ENCODE data around the gene CTSH. TPM values are rescaled to one million over a fixed set of nuclear protein-coding genes. Genes with fewer than 3 reads are reported as not detected.

CTSH gene
- total and polyA plus RNA-seq, 2 of the 13 experiments (the other 11 are each of a cell fraction or from before 2014, with no cell fraction given): 265 to 653 TPM

GRCh38 chr15:78898540-78898939 is 46.3 kb downstream of the CTSH start:
- Histone ChIP-seq H3K4me3 (replicated peaks in 1 of 3; ENCODE audit: insufficient read depth in 1 of 3, low read depth in 2 of 3, low read length in 3 of 3) (no peak overlapping the region), H3K36me3 (replicated peaks in 1 of 2; ENCODE audit: control insufficient read depth in 1 of 2, insufficient read depth in 2 of 2, low read length in 2 of 2) (peaks cover 3 to 76% of the 10 kb centered on the region in 2 experiments), H3K9ac (ENCODE audit: insufficient read depth, low read depth, low read length) (no peak overlapping the region), H3K27me3 (ENCODE audit: control insufficient read depth in 1 of 2, insufficient read depth in 2 of 2, low read length in 2 of 2) (no peaks in the 10 kb centered on the region), H2AFZ (ENCODE audit: low read length) (no peak overlapping the region), H3K9me3 (ENCODE audit: low read length) (no peaks in the 10 kb centered on the region), H3K4me1 (ENCODE audit: insufficient read depth, low read length) (no peaks in the 10 kb centered on the region), H3K79me2 (ENCODE audit: insufficient read depth, low read length) (peaks cover 2% of the 10 kb centered on the region), H4K20me1 (ENCODE audit: insufficient read depth, low read length) (peaks cover 20% of the 10 kb centered on the region), H3K27ac (ENCODE audit: extremely low read length, insufficient read depth, low read length) (no peak overlapping the region), H3K4me2 (ENCODE audit: low read depth, low read length) (no peak overlapping the region)
- CTCF ChIA-PET (ENCODE audit: low intra/inter-chr PET ratio, low total read pairs): no interaction called here
- DNase-seq (ENCODE audit: low spot score) (no peak), ATAC-seq (no peak), FAIRE-seq (no peak)
- POLR2A ChIA-PET: no interaction called here
- in situ Hi-C loops (cut with HindIII; ENCODE audit: extremely low pct_ligation_motif_present, low pct_unique_long_range_greater_than_20kb) (no loop called here), intact Hi-C loops (cut with micrococcal nuclease; ENCODE audit: unreplicated experiment) (no loop called here)
- BruUV-seq (replicated peaks): no TSS peak
- WGBS (ENCODE audit: low lambda C conversion rate): 98% methylated on average over 4 of the region's 4 CpGs
- TF ChIP-seq SNAPC4 (CRISPR knock-in tag; IDR thresholded peaks at IDR 0.05) (no peak), ZNF788 (CRISPR knock-in tag; IDR thresholded peaks at IDR 0.05; ENCODE audit: borderline replicate concordance) (no peak), ZNF207 (IDR thresholded peaks at IDR 0.05; ENCODE audit: borderline replicate concordance) (no peak), ZNF235 (CRISPR knock-in tag; IDR thresholded peaks at IDR 0.05; ENCODE audit: borderline replicate concordance) (no peak)
